HG03432 (cell line): ENCODE measurements around the gene VWC2L.

Experiments used
- ATAC-seq: cut with Tn5 transposase; IDR thresholded peaks from one replicate; pipeline ENCODE4 v1.9.1; 2021; ENCODE audit warnings: mild to moderate bottlenecking, moderate library complexity; ENCODE audit not compliant: unreplicated experiment

VWC2L gene

GRCh38 chr2:214465363-214466146 lies 54.7 kb downstream of the VWC2L start:
- ATAC-seq = no peak

- ATAC-seq = no peak
Measured at GRCh38 chr2:214469728-214470127, 58.9 kb downstream of the VWC2L start.

GRCh38 chr2:214471382-214471781 lies 60.5 kb downstream of the VWC2L start:
- no peak for ATAC-seq

- no peak for ATAC-seq
Measured at GRCh38 chr2:214471990-214472389, 61.1 kb downstream of the VWC2L start.

- ATAC-seq = no peak
Measured at GRCh38 chr2:214477305-214477704, 66.5 kb downstream of the VWC2L start.

- ATAC-seq = no peak
Measured at GRCh38 chr2:214481204-214481603, 70.3 kb downstream of the VWC2L start.

- ATAC-seq = no peak
Measured at GRCh38 chr2:214482728-214483127, 71.9 kb downstream of the VWC2L start.

- ATAC-seq = no peak
Measured at GRCh38 chr2:214484239-214484638, 73.4 kb downstream of the VWC2L start.

- ATAC-seq = no peak
Measured at GRCh38 chr2:214484701-214485100, 73.8 kb downstream of the VWC2L start.

- ATAC-seq = no peak
Measured at GRCh38 chr2:214489181-214489580, 78.3 kb downstream of the VWC2L start.

GRCh38 chr2:214489702-214490101 lies 78.8 kb downstream of the VWC2L start:
- ATAC-seq = no peak

GRCh38 chr2:214492152-214492551 lies 81.3 kb downstream of the VWC2L start:
- peak; percentile 67 for ATAC-seq

GRCh38 chr2:214492608-214493007 lies 81.8 kb downstream of the VWC2L start:
- no peak for ATAC-seq

GRCh38 chr2:214497489-214497888 lies 86.6 kb downstream of the VWC2L start:
- no peak for ATAC-seq

- ATAC-seq = peak; percentile 70
Measured at GRCh38 chr2:214503568-214503967, 92.7 kb downstream of the VWC2L start.

- no peak for ATAC-seq
Measured at GRCh38 chr2:214504599-214505376, 93.9 kb downstream of the VWC2L start.

- ATAC-seq = no peak
Measured at GRCh38 chr2:214507032-214507431, 96.2 kb downstream of the VWC2L start.

- no peak for ATAC-seq
Measured at GRCh38 chr2:214514704-214515103, 103.8 kb downstream of the VWC2L start.

- ATAC-seq = no peak
Measured at GRCh38 chr2:214515111-214515510, 104.3 kb downstream of the VWC2L start.

GRCh38 chr2:214519258-214519818 lies 108.5 kb downstream of the VWC2L start:
- no peak for ATAC-seq

- ATAC-seq = no peak
Measured at GRCh38 chr2:214529021-214529420, 118.2 kb downstream of the VWC2L start.

- ATAC-seq = no peak
Measured at GRCh38 chr2:214529514-214529913, 118.7 kb downstream of the VWC2L start.
